Chondrocyte (in vitro differentiated cells): Measurements from ENCODE around the gene RP9. TPM values are rescaled to one million over a fixed set of nuclear protein-coding genes. Genes with fewer than 3 reads are reported as not detected.

Experiments
- DNase-seq: peaks from one replicate; pipeline ENCODE4 v3.0.0; 2021; ENCODE audit warnings: mixed read lengths, low spot score
- H3K27ac Mint-ChIP-seq: one replicate; pipeline ENCODE4 v1.8.0; 2021; ENCODE audit warnings: mild to moderate bottlenecking, moderate library complexity, mixed read lengths; ENCODE audit not compliant: unreplicated experiment
- H3K27me3 Mint-ChIP-seq: 2 replicates; pipeline ENCODE4 v1.8.0; 2021; ENCODE audit warnings: low read depth, mixed read lengths
- H3K36me3 Mint-ChIP-seq: 2 replicates; pipeline ENCODE4 v1.8.0; 2021; ENCODE audit warnings: low read depth, mixed read lengths
- H3K4me1 Mint-ChIP-seq: 2 replicates; pipeline ENCODE4 v1.8.0; 2021; ENCODE audit warnings: low read depth, mild to moderate bottlenecking, mixed read lengths
- H3K4me3 Mint-ChIP-seq: one replicate; pipeline ENCODE4 v1.8.0; 2021; ENCODE audit warnings: mild to moderate bottlenecking, moderate library complexity, mixed read lengths; ENCODE audit not compliant: unreplicated experiment
- H3K9me3 Mint-ChIP-seq: 2 replicates; pipeline ENCODE4 v1.8.0; 2021; ENCODE audit warnings: low read depth, mixed read lengths
- total RNA-seq: library from RNA; stranded (reverse); gene quantifications from 3 replicates; pipeline ENCODE4 v1.2.1, GENCODE V29; 2021
- TF ChIP-seq, protein P1 (sequence below): fragments of 200-600 bp; sonication (generic); IDR thresholded peaks from 2 replicates; pipeline ENCODE4 v1.5.0; 2021; ENCODE audit warnings: antibody characterized with exemption, mild to moderate bottlenecking, moderate library complexity

The RP9 gene
- total RNA-seq, 1 donor from 2014 or later: 16.5 TPM

DNA sequence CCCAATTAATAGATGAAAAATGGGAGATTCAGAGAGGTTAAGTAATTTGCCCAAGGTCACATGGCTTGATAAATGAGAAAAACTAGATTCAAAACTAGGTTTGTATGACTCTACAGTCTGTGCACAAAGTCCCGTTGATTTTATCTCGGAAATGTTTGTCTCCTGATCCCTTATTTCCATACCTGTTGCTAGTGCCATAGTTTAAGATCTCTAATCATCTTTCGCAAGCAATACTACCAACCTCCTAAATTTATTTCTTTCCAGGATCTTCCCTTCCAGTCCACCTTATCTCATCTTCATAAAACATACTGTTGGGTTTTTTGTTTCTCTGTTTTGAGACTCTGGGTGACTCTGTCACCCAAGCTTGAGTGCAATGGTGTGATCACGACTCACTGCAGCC is 49.6 kb downstream of the RP9 start:
- peaks cover 3% of the 10 kb centered on the region for H3K36me3 Mint-ChIP-seq

GRCh38 chr7:33055158-33055557 is 54.0 kb downstream of the RP9 start:
- H3K4me3 Mint-ChIP-seq: no peak overlapping the region
- TF ChIP-seq, protein P1, sequence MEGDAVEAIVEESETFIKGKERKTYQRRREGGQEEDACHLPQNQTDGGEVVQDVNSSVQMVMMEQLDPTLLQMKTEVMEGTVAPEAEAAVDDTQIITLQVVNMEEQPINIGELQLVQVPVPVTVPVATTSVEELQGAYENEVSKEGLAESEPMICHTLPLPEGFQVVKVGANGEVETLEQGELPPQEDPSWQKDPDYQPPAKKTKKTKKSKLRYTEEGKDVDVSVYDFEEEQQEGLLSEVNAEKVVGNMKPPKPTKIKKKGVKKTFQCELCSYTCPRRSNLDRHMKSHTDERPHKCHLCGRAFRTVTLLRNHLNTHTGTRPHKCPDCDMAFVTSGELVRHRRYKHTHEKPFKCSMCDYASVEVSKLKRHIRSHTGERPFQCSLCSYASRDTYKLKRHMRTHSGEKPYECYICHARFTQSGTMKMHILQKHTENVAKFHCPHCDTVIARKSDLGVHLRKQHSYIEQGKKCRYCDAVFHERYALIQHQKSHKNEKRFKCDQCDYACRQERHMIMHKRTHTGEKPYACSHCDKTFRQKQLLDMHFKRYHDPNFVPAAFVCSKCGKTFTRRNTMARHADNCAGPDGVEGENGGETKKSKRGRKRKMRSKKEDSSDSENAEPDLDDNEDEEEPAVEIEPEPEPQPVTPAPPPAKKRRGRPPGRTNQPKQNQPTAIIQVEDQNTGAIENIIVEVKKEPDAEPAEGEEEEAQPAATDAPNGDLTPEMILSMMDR: no peak
- H3K4me1 Mint-ChIP-seq: peaks cover 15% of the 10 kb centered on the region
- H3K27me3 Mint-ChIP-seq: no peaks in the 10 kb centered on the region
- no peak overlapping the region for H3K27ac Mint-ChIP-seq
- H3K36me3 Mint-ChIP-seq: no peaks in the 10 kb centered on the region
- H3K9me3 Mint-ChIP-seq: no peaks in the 10 kb centered on the region
- DNase-seq: no peak

More for the DNA sequence above, 49.6 kb downstream of the RP9 start:
- H3K27me3 Mint-ChIP-seq: no peaks in the 10 kb centered on the region
- H3K4me1 Mint-ChIP-seq: peaks cover 43% of the 10 kb centered on the region
- no peak overlapping the region for H3K27ac Mint-ChIP-seq
- peaks cover 4% of the 10 kb centered on the region for H3K9me3 Mint-ChIP-seq
- DNase-seq: no peak
- TF ChIP-seq, protein P1: no peak
- H3K4me3 Mint-ChIP-seq: no peak overlapping the region

GRCh38 chr7:33054261-33054964 is 54.8 kb downstream of the RP9 start:
- no peak for DNase-seq
- no peaks in the 10 kb centered on the region for H3K9me3 Mint-ChIP-seq
- H3K4me1 Mint-ChIP-seq: peaks cover 10% of the 10 kb centered on the region
- H3K27ac Mint-ChIP-seq: no peak overlapping the region
- no peaks in the 10 kb centered on the region for H3K27me3 Mint-ChIP-seq
- H3K4me3 Mint-ChIP-seq: no peak overlapping the region
- TF ChIP-seq, protein P1: no peak
- no peaks in the 10 kb centered on the region for H3K36me3 Mint-ChIP-seq

DNA sequence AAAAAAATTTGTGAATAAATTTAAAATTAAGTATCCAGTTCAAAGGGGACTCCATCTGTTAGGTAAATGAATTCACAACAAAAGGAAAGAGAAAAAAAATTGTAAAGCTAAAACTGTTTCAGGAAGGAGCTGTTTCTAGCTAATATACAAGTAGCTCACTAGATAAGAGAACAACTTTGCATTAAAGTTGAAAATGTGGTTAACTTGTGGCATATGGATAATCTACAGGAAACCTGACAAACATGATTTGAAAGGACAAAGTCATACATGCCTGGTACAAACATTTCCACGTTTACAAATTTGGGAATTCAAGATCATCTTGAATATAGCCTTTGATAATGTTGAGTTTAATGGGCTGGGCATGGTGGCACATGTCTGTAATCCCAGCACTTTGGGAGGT is 55.5 kb downstream of the RP9 start:
- no peak overlapping the region for H3K4me3 Mint-ChIP-seq
- TF ChIP-seq, protein P1: no peak
- H3K36me3 Mint-ChIP-seq: no peaks in the 10 kb centered on the region
- H3K27ac Mint-ChIP-seq: no peak overlapping the region
- H3K9me3 Mint-ChIP-seq: no peaks in the 10 kb centered on the region
- H3K4me1 Mint-ChIP-seq: peaks cover 3% of the 10 kb centered on the region
- no peak for DNase-seq
- no peaks in the 10 kb centered on the region for H3K27me3 Mint-ChIP-seq

DNA sequence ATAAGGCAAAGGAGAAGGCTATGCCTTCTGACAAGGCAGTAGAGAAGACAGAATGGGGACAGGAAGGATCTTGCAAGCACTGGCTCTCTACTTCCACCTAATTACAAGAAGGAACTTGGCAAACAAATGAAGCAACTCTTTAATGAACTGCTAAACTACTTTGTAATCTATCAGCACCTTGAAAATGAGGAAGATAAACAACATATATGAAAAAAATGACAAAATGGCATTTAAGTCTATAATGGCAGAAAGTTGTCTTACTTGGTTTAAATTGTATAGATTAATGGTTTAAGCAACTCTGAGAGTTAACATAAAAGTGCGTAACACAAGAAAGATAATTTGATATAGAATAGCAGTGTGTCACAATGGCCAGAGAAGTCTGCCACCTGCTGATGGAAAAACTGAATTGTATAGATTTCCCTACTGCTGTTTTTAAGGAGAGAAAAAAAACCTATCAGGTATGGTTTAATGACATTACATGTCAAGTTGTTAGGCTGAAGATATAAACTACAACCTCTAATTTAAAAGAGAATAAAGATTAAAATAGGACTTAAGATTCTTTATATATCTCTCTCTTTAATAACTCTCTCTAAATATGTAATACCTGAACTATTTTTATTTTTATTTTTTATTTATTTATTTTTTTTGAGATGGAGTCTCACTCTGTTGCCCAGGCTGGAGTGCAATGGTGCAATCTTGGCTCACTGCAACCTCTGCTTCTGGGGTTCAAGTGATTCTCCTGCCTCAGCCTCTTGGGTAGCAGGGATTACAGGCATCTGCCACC is 58.5 kb downstream of the RP9 start:
- no peaks in the 10 kb centered on the region for H3K36me3 Mint-ChIP-seq
- no peak for DNase-seq
- H3K4me3 Mint-ChIP-seq: no peak overlapping the region
- no peaks in the 10 kb centered on the region for H3K9me3 Mint-ChIP-seq
- no peak overlapping the region for H3K27ac Mint-ChIP-seq
- no peaks in the 10 kb centered on the region for H3K27me3 Mint-ChIP-seq
- no peaks in the 10 kb centered on the region for H3K4me1 Mint-ChIP-seq
- TF ChIP-seq, protein P1: peak; percentile 92
